ENCODE results near the gene HYAL3. TPM values are rescaled to one million over a fixed set of nuclear protein-coding genes. Genes with fewer than 3 reads are reported as not detected.

HYAL3 gene
- total RNA-seq, 1 donor from 2014 or later = 6.9 TPM

DNA sequence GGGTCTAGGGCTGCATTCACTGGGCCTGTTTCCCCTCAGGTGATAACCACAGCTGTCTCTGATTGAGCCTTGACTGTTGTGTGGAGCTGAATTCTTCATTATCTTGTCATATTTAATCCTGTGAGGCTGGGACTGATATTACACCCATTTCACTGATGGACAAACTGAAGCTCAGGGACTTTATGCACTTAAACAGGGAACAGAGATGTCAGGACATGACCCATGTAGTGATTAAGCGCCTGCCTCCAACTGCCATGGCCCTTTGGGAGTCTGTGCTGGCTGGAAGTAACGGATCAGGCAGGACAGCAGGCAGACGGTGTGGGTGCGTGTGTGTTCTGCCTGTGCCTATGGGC lies 55.7 kb downstream of the HYAL3 start:
- Histone ChIP-seq H3K27me3 (ENCODE audit: insufficient read depth, low read length) (no peaks in the 10 kb centered on the region), H2AFZ (ENCODE audit: low read depth, low read length) (no peak overlapping the region), H3K9ac (ENCODE audit: low read length) (peak overlapping the region; percentile 64), H4K20me1 (ENCODE audit: insufficient read depth, low read length) (peaks cover 74% of the 10 kb centered on the region), H3K79me2 (ENCODE audit: insufficient read depth, low read length) (peaks cover 93% of the 10 kb centered on the region), H3K4me3 (ENCODE audit: insufficient read depth, low read depth, low read length) (no peak overlapping the region), H3K36me3 (ENCODE audit: insufficient read depth, low read length) (peaks cover 3% of the 10 kb centered on the region), H3K9me3 (ENCODE audit: insufficient read depth, low read depth, low read length) (no peaks in the 10 kb centered on the region), H3K27ac (ENCODE audit: low read depth, low read length) (peak overlapping the region; percentile 79), H3K4me1 (ENCODE audit: insufficient read depth, low read length) (peaks cover 77% of the 10 kb centered on the region), H3K4me2 (ENCODE audit: low read length) (peak overlapping the region; percentile 68)
- Mint-ChIP-seq H3K36me3 (ENCODE audit: low read depth, unreplicated experiment) (peaks cover 7% of the 10 kb centered on the region), H3K27ac (ENCODE audit: unreplicated experiment) (peak overlapping the region; percentile 81), H3K4me1 (ENCODE audit: low read depth, unreplicated experiment) (peaks cover 56% of the 10 kb centered on the region), H3K27me3 (ENCODE audit: low read depth, unreplicated experiment) (no peaks in the 10 kb centered on the region), H3K9me3 (ENCODE audit: unreplicated experiment) (no peaks in the 10 kb centered on the region), H3K4me3 (ENCODE audit: unreplicated experiment) (peak overlapping the region; percentile 67)
- FAIRE-seq (no peak), DNase-seq (ENCODE audit: low read depth) (no peak)
- TF ChIP-seq EZH2 (IDR thresholded peaks at IDR 0.05; ENCODE audit: insufficient read depth, low read length) = no peak

DNA sequence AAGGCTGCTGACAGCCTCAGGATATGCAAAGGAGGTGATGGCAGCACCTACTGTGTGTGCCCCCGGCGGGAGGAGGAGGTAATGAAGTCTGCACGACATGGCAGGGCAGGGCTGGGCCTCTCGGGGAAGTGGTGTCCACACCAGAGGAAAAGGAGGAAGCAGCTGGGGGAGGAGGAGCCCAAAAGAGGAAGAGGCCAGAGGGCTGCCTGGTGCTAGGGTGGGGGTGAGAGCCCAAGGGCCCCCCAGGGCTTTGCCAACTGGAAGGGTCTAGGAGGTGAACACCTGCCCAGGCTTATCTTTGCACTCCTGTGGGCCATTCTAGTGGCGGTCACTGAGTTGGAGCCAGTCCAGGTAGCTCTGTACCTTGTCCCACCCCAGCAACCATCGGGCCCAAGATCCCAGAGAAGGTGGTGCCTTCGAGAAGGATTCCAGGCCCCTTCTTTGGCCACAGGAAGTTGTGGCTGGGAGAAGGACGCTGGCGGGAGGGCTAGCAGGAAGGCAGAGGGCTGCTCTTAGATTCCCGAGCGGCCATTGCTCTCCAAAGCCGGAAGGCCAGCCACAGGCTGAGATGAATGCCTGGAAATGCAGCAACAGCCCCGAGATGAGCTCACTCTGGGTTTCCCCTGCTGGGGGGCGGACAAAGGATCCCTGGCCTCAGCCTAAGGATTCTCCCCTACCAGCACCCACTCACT lies 56.2 kb downstream of the HYAL3 start:
- Mint-ChIP-seq H3K27me3 (ENCODE audit: low read depth, unreplicated experiment) (no peaks in the 10 kb centered on the region), H3K4me3 (ENCODE audit: unreplicated experiment) (peak overlapping the region; percentile 24), H3K4me1 (ENCODE audit: low read depth, unreplicated experiment) (peaks cover 51% of the 10 kb centered on the region), H3K36me3 (ENCODE audit: low read depth, unreplicated experiment) (peaks cover 7% of the 10 kb centered on the region), H3K27ac (ENCODE audit: unreplicated experiment) (peak overlapping the region; percentile 12), H3K9me3 (ENCODE audit: unreplicated experiment) (no peaks in the 10 kb centered on the region)
- TF ChIP-seq EZH2 (IDR thresholded peaks at IDR 0.05; ENCODE audit: insufficient read depth, low read length) = no peak
- TF ChIP-seq, protein P1, sequence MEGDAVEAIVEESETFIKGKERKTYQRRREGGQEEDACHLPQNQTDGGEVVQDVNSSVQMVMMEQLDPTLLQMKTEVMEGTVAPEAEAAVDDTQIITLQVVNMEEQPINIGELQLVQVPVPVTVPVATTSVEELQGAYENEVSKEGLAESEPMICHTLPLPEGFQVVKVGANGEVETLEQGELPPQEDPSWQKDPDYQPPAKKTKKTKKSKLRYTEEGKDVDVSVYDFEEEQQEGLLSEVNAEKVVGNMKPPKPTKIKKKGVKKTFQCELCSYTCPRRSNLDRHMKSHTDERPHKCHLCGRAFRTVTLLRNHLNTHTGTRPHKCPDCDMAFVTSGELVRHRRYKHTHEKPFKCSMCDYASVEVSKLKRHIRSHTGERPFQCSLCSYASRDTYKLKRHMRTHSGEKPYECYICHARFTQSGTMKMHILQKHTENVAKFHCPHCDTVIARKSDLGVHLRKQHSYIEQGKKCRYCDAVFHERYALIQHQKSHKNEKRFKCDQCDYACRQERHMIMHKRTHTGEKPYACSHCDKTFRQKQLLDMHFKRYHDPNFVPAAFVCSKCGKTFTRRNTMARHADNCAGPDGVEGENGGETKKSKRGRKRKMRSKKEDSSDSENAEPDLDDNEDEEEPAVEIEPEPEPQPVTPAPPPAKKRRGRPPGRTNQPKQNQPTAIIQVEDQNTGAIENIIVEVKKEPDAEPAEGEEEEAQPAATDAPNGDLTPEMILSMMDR (IDR thresholded peaks at IDR 0.05; ENCODE audit: insufficient read depth, low read depth, low read length) = no peak
- H3K4me2 ChIP-seq (ENCODE audit: low read length) = peak overlapping the region; percentile 68
- peaks cover 3% of the 10 kb centered on the region for H3K36me3 ChIP-seq (ENCODE audit: insufficient read depth, low read length)
- no peak overlapping the region for H2AFZ ChIP-seq (ENCODE audit: low read depth, low read length)
- peaks cover 77% of the 10 kb centered on the region for H3K4me1 ChIP-seq (ENCODE audit: insufficient read depth, low read length)
- H3K27me3 ChIP-seq (ENCODE audit: insufficient read depth, low read length) = no peaks in the 10 kb centered on the region
- no peak overlapping the region for H3K4me3 ChIP-seq (ENCODE audit: insufficient read depth, low read depth, low read length)
- H3K27ac ChIP-seq (ENCODE audit: low read depth, low read length) = peak overlapping the region; percentile 79
- H3K9me3 ChIP-seq (ENCODE audit: insufficient read depth, low read depth, low read length) = no peaks in the 10 kb centered on the region
- H3K9ac ChIP-seq (ENCODE audit: low read length) = peak overlapping the region; percentile 64
- H3K79me2 ChIP-seq (ENCODE audit: insufficient read depth, low read length) = peaks cover 93% of the 10 kb centered on the region
- FAIRE-seq (no peak), DNase-seq (ENCODE audit: low read depth) (peak; percentile 58)
- peaks cover 74% of the 10 kb centered on the region for H4K20me1 ChIP-seq (ENCODE audit: insufficient read depth, low read length)

Other genes with a start within 250 kb of the HYAL3 start
- 124 and 127 TPM in 2 replicates for gene RBM5, start 210.5 kb downstream of the HYAL3 start, total RNA-seq
- 5.1 and 6.6 TPM in 2 replicates for gene SEMA3F, start 144.1 kb downstream of the HYAL3 start, total RNA-seq
- gene GNAT1, start 107.8 kb downstream of the HYAL3 start, total RNA-seq = not detected in 2 replicates
- gene SLC38A3, start 94.1 kb downstream of the HYAL3 start, total RNA-seq = 0.68 and 1.9 TPM in 2 replicates
- 380 and 381 TPM in 2 replicates for gene GNAI2, start 63.2 kb downstream of the HYAL3 start, total RNA-seq
- gene SEMA3B, start 30.3 kb downstream of the HYAL3 start, total RNA-seq = 4.9 and 5.9 TPM in 2 replicates
- 0.30 TPM in 1 of 2 replicates, not detected in the other for gene LSMEM2, start 20.3 kb downstream of the HYAL3 start, total RNA-seq
- gene IFRD2, start 7.0 kb downstream of the HYAL3 start, total RNA-seq = 59.2 and 66.8 TPM in 2 replicates
- 6.3 and 7.0 TPM in 2 replicates for gene NAA80, start within 50 bp of the HYAL3 start, total RNA-seq
- 0.27 and 0.46 TPM in 2 replicates for gene HYAL1, start 4.2 kb upstream of the HYAL3 start, total RNA-seq
- 42.9 and 45.8 TPM in 2 replicates for gene HYAL2, start 23.3 kb upstream of the HYAL3 start, total RNA-seq
- 39.5 and 41.4 TPM in 2 replicates for gene TUSC2, start 28.8 kb upstream of the HYAL3 start, total RNA-seq
- gene RASSF1, start 41.4 kb upstream of the HYAL3 start, total RNA-seq = 19.5 and 26.5 TPM in 2 replicates
- 0.39 and 0.55 TPM in 2 replicates for gene ZMYND10, start 46.3 kb upstream of the HYAL3 start, total RNA-seq
- gene NPRL2, start 51.4 kb upstream of the HYAL3 start, total RNA-seq = 15.7 and 20.3 TPM in 2 replicates
- gene CYB561D2, start 51.5 kb upstream of the HYAL3 start, total RNA-seq = 18.9 and 19.4 TPM in 2 replicates
- 48.7 and 49.8 TPM in 2 replicates for gene TMEM115, start 60.1 kb upstream of the HYAL3 start, total RNA-seq
- gene CACNA2D2, start 204.2 kb upstream of the HYAL3 start, total RNA-seq = 0.31 and 1.00 TPM in 2 replicates

Data from astrocyte (in vitro differentiated cells and primary cell).